Left lung (tissue), 10 donors: ENCODE measurements around the gene POLR1C. TPM values are rescaled to one million over a fixed set of nuclear protein-coding genes. Genes with fewer than 3 reads are reported as not detected.

Source experiments
- ATAC-seq: fragments of 200-7000 bp; cut with Tn5 transposase; one replicate; pipeline ENCODE4 v1.9.1; 2020; ENCODE audit warnings: moderate library complexity
- DNase-seq, 4 donors: peaks; one replicate each; pipeline ENCODE4 v3.0.0-alpha.2; 2013 to 2020
- H3K27ac ChIP-seq, 2 donors: fragments of 200-600 bp; sonication (generic) in 1 of 2; one replicate each; pipeline versions ENCODE4 v1.5.0 to v1.8.0; 2020 to 2021
- H3K27me3 ChIP-seq, 2 donors: fragments of 200-600 bp; sonication (generic) in 1 of 2; one replicate each; pipeline versions ENCODE4 v1.5.0 to v1.8.0; 2020 to 2021
- H3K36me3 ChIP-seq, 2 donors: fragments of 200-600 bp; sonication (generic) in 1 of 2; one replicate each; pipeline versions ENCODE4 v1.5.0 to v1.8.0; 2020 to 2021
- H3K4me1 ChIP-seq, 2 donors: fragments of 200-600 bp; one replicate each; pipeline ENCODE4 v1.8.0; 2021
- H3K4me3 ChIP-seq, 2 donors: fragments of 200-600 bp; sonication (generic) in 1 of 2; one replicate each; pipeline versions ENCODE4 v1.5.0 to v1.8.0; 2020 to 2021; ENCODE audit warnings: mild to moderate bottlenecking in 1 of 2
- H3K9me3 ChIP-seq, 2 donors: fragments of 200-600 bp; sonication (generic) in 1 of 2; one replicate each; pipeline versions ENCODE4 v1.5.0 to v1.8.0; 2020 to 2021
- CTCF ChIP-seq, 2 donors: fragments of 200-600 bp; sonication (generic) in 1 of 2; IDR thresholded peaks; one replicate each; pipeline versions ENCODE4 v1.5.0 to v1.8.0; 2021; ENCODE audit warnings: antibody characterized with exemption in 2 of 2
- intact Hi-C, 2 donors: fragments of 100-400 bp; cut with DNase I; formaldehyde crosslinking; loops; one replicate each; pipeline versions ENCODE4 v1.11.2 to v1.14.2; 2022
- polyA plus RNA-seq, 6 donors: library from polyadenylated mRNA; unstranded; fragments of 120-200 nt; gene quantifications; one replicate each; pipeline ENCODE4 v1.2.1, GENCODE V29; 2013; ENCODE audit not compliant: insufficient read length in 6 of 6
- total RNA-seq, 2 donors: library from RNA; stranded (reverse); fragmentation: NEBNext Ultra II Directional; extraction: Animal tissue kit (Norgen Biotek cat#: 25700); gene quantifications; one replicate each; pipeline ENCODE4 v1.2.1, GENCODE V29; 2021
- donor health status: DM: no; HTN: yes; CAD: no.
- donor health status: DM: no; HTN: no; CAD: no.

POLR1C gene
- total and polyA plus RNA-seq, 8 donors, result 31.9 to 46.3 (median 35.5) TPM

- no peak for ATAC-seq
- intact Hi-C loops, result no loop called here
- no peak overlapping the region for H3K27ac ChIP-seq
- peaks cover 9% of the 10 kb centered on the region in 2 donors for H3K4me1 ChIP-seq
- H3K36me3 ChIP-seq, result peaks cover 0 to 71% of the 10 kb centered on the region in 2 donors
- no peak for TF ChIP-seq CTCF (IDR thresholded peaks at IDR 0.05)
- no peak overlapping the region for H3K4me3 ChIP-seq
- no peaks in the 10 kb centered on the region for H3K9me3 ChIP-seq
- H3K27me3 ChIP-seq, result no peaks in the 10 kb centered on the region
- no peak for DNase-seq
Measured at GRCh38 chr6:43570876-43571441, 54.1 kb downstream of the POLR1C start.

Other genes with a start within 250 kb of the POLR1C start
- gene SLC22A7, start 218.8 kb upstream of the POLR1C start, total RNA-seq, result not detected
- gene SLC22A7, start 218.8 kb upstream of the POLR1C start, polyA plus RNA-seq, result under 1 TPM in 5 of 6 donors, not detected in 1; 0.07 to 0.28 (median 0.20) TPM
- gene CRIP3, start 208.3 kb upstream of the POLR1C start, total RNA-seq, result 1 to 10 TPM in 1 of 2 donors, under 1 TPM in 1; 0.52 to 1.1 TPM
- gene CRIP3, start 208.3 kb upstream of the POLR1C start, polyA plus RNA-seq, result 1 to 10 TPM; 2.9 to 7.6 (median 4.7) TPM
- 10 to 100 TPM; 13.3 to 14.3 TPM for gene ZNF318, start 147.4 kb upstream of the POLR1C start, total RNA-seq
- gene ZNF318, start 147.4 kb upstream of the POLR1C start, polyA plus RNA-seq, result 10 to 100 TPM; 30.1 to 37.6 (median 32.7) TPM
- 10 to 100 TPM; 38.5 to 43.8 TPM for gene ABCC10, start 89.5 kb upstream of the POLR1C start, total RNA-seq
- 10 to 100 TPM; 19.7 to 33.4 (median 28.8) TPM for gene ABCC10, start 89.5 kb upstream of the POLR1C start, polyA plus RNA-seq
- 1 to 10 TPM in 1 of 2 donors, under 1 TPM in 1; 0.93 to 1.0 TPM for gene DLK2, start 61.5 kb upstream of the POLR1C start, total RNA-seq
- 1 to 10 TPM; 1.3 to 2.6 (median 2.0) TPM for gene DLK2, start 61.5 kb upstream of the POLR1C start, polyA plus RNA-seq
- gene TJAP1, start 39.5 kb upstream of the POLR1C start, total RNA-seq, result 10 to 100 TPM; 24.5 to 27.9 TPM
- gene TJAP1, start 39.5 kb upstream of the POLR1C start, polyA plus RNA-seq, result 10 to 100 TPM; 35.6 to 46.9 (median 39.7) TPM
- gene LRRC73, start 6.7 kb upstream of the POLR1C start, total RNA-seq, result 1 to 10 TPM in 1 of 2 donors, under 1 TPM in 1; 0.52 to 1.5 TPM
- gene LRRC73, start 6.7 kb upstream of the POLR1C start, polyA plus RNA-seq, result under 1 TPM; 0.30 to 0.99 (median 0.60) TPM
- 100 to 1,000 TPM; 101 to 128 TPM for gene YIPF3, start 163 bp upstream of the POLR1C start, total RNA-seq
- 100 to 1,000 TPM; 123 to 137 (median 132) TPM for gene YIPF3, start 163 bp upstream of the POLR1C start, polyA plus RNA-seq
- gene XPO5, start 58.9 kb downstream of the POLR1C start, total RNA-seq, result 10 to 100 TPM; 24.0 to 36.8 TPM
- 10 to 100 TPM; 37.6 to 52.9 (median 46.3) TPM for gene XPO5, start 58.9 kb downstream of the POLR1C start, polyA plus RNA-seq
- gene POLH, start 59.1 kb downstream of the POLR1C start, total RNA-seq, result 10 to 100 TPM; 17.8 to 29.0 TPM
- gene POLH, start 59.1 kb downstream of the POLR1C start, polyA plus RNA-seq, result 10 to 100 TPM; 19.3 to 29.8 (median 24.3) TPM
- gene GTPBP2, start 112.2 kb downstream of the POLR1C start, total RNA-seq, result 10 to 100 TPM; 58.6 to 73.0 TPM
- 10 to 100 TPM; 66.5 to 74.8 (median 70.7) TPM for gene GTPBP2, start 112.2 kb downstream of the POLR1C start, polyA plus RNA-seq
- 10 to 100 TPM; 19.3 to 24.6 TPM for gene MAD2L1BP, start 118.8 kb downstream of the POLR1C start, total RNA-seq
- 10 to 100 TPM; 23.2 to 26.1 (median 25.4) TPM for gene MAD2L1BP, start 118.8 kb downstream of the POLR1C start, polyA plus RNA-seq
- 1 to 10 TPM in 1 of 2 donors, under 1 TPM in 1; 0.32 to 1.9 TPM for gene RSPH9, start 127.9 kb downstream of the POLR1C start, total RNA-seq
- 1 to 10 TPM; 2.8 to 5.6 (median 4.0) TPM for gene RSPH9, start 127.9 kb downstream of the POLR1C start, polyA plus RNA-seq
- gene MRPS18A, start 170.7 kb downstream of the POLR1C start, total RNA-seq, result 10 to 100 TPM; 27.0 to 32.5 TPM
- gene MRPS18A, start 170.7 kb downstream of the POLR1C start, polyA plus RNA-seq, result 10 to 100 TPM; 34.8 to 45.0 (median 39.6) TPM